Measurements from ENCODE around the gene AUTS2. TPM values are rescaled to one million over a fixed set of nuclear protein-coding genes. Genes with fewer than 3 reads are reported as not detected.

Gene AUTS2
- total and polyA plus RNA-seq, 11 donors: 3.4 to 14.0 (median 7.3) TPM

DNA sequence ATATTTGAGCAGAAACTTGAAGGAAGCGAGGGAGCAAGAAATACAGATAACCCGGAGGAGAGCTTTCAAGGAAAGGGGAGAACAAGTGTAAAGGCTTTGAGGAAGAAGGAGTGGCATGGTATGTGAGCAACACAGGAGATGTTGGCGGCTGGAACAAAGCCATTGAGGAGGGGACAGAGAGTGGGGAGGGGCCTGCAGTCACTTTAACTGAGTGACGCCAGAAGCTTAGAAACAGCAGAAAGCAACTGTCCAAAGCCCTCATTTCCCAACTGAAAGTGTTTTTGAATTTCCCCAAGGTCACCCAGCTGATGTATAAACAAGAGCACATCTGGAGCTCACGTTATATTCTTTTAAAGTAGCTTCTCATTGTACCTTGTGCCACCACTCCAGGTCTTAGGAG lies 19.1 kb downstream of the AUTS2 start:
- Histone ChIP-seq H3K27me3 (peaks cover 0 to 4% (median 0%) of the 10 kb centered on the region in 9 donors), H3K4me3 (no peak overlapping the region), H3K9me3 (no peaks in the 10 kb centered on the region), H3K36me3 (no peaks in the 10 kb centered on the region), H3K4me1 (peaks cover 0 to 15% (median 2%) of the 10 kb centered on the region in 12 donors), H3K27ac (no peak overlapping the region)
- no peak for TF ChIP-seq POLR2A (IDR thresholded peaks at IDR 0.05)
- TF ChIP-seq, protein P1, sequence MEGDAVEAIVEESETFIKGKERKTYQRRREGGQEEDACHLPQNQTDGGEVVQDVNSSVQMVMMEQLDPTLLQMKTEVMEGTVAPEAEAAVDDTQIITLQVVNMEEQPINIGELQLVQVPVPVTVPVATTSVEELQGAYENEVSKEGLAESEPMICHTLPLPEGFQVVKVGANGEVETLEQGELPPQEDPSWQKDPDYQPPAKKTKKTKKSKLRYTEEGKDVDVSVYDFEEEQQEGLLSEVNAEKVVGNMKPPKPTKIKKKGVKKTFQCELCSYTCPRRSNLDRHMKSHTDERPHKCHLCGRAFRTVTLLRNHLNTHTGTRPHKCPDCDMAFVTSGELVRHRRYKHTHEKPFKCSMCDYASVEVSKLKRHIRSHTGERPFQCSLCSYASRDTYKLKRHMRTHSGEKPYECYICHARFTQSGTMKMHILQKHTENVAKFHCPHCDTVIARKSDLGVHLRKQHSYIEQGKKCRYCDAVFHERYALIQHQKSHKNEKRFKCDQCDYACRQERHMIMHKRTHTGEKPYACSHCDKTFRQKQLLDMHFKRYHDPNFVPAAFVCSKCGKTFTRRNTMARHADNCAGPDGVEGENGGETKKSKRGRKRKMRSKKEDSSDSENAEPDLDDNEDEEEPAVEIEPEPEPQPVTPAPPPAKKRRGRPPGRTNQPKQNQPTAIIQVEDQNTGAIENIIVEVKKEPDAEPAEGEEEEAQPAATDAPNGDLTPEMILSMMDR (IDR thresholded peaks at IDR 0.05): no peak
- no peak for ATAC-seq
- WGBS, 4 donors: 74 to 84% (median 79%) methylated on average over 5 of the region's 5 CpGs
- intact Hi-C loops (cut with DNase I): no loop called here
- DNase-seq: no peak

DNA sequence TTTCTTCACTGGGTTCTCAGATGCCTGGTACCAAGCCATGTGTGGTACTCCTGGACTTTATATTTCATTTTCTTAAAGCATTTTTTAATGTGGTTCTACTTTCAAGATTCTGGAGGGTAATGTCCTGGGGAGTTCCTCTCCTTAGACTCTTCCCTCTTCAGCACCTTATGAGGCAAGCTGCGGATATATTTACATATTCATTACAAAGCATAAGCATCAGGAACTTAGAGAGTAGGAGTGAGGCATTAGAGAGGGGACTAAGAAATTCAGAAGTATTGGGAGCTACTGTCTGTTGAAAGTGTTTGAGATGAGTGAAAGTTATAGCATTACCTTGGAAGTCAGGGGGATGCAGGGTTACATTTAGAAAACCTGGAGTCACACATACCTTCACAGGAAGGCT lies 20.8 kb downstream of the AUTS2 start:
- no peak for TF ChIP-seq POLR2A (IDR thresholded peaks at IDR 0.05)
- TF ChIP-seq, protein P1 (IDR thresholded peaks at IDR 0.05): no peak
- WGBS, 4 donors: 94 to 99% (median 96%) methylated on average over 1 of the region's 1 CpG
- ATAC-seq: no peak
- intact Hi-C loops (cut with DNase I): no loop called here
- Histone ChIP-seq H3K4me3 (no peak overlapping the region), H3K27ac (no peak overlapping the region), H3K27me3 (peaks cover 0 to 4% (median 0%) of the 10 kb centered on the region in 9 donors), H3K36me3 (no peaks in the 10 kb centered on the region), H3K9me3 (no peaks in the 10 kb centered on the region), H3K4me1 (peaks cover 0 to 21% (median 0%) of the 10 kb centered on the region in 12 donors)
- DNase-seq: no peak

DNA sequence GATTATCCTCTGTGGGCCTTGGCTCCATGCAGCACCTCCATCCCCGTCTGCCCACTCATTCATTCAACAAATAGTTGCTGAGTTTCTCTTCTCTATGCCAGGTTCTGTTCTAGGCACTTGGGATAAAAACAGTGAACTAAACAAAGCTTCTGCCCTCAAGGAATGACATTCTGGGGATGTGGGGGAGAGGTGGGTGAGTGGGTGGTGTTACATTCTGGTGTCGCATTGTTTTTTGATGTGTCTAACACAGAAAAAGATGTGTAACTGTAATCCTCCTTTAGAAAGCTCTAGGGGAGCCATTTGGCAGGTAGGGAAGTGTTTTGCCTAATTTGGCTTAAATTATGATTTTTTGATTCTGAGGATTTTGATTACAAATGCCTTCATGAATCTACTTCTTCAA lies 21.4 kb downstream of the AUTS2 start:
- ATAC-seq (no peak), DNase-seq (no peak)
- H3K4me1 ChIP-seq: peaks cover 0 to 21% (median 1%) of the 10 kb centered on the region in 12 donors
- no peak overlapping the region for H3K27ac ChIP-seq
- no peaks in the 10 kb centered on the region for H3K36me3 ChIP-seq
- peaks cover 0 to 4% (median 0%) of the 10 kb centered on the region in 9 donors for H3K27me3 ChIP-seq
- 86 to 95% (median 92%) methylated on average over 2 of the region's 2 CpGs for WGBS, 4 donors
- intact Hi-C loops (cut with DNase I): no loop called here
- H3K4me3 ChIP-seq: no peak overlapping the region
- H3K9me3 ChIP-seq: no peaks in the 10 kb centered on the region
- TF ChIP-seq, protein P1 (IDR thresholded peaks at IDR 0.05): no peak
- no peak for TF ChIP-seq POLR2A (IDR thresholded peaks at IDR 0.05)

DNA sequence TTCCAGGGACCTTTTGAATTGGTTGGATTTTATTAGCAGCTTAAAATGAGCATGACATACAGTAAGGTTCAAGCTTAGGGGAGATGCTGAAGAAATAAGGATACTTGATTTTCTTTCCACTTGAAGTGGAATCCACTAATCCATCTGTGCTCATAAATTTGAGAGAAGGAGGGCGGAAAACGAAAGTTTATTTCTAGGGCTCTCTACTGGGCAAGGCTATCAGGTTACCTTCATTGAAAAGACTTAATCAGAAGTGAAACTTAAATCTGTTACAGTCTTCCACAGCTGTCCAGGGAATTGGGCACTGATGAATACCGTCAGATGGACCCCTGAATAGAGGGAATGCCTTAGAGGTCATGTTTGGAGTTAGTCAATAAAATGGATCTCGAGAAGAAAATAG lies 21.8 kb downstream of the AUTS2 start:
- Histone ChIP-seq H3K27me3 (peaks cover 0 to 4% (median 0%) of the 10 kb centered on the region in 9 donors), H3K4me1 (peaks cover 0 to 21% (median 2%) of the 10 kb centered on the region in 12 donors), H3K4me3 (no peak overlapping the region), H3K27ac (no peak overlapping the region), H3K9me3 (no peaks in the 10 kb centered on the region), H3K36me3 (no peaks in the 10 kb centered on the region)
- TF ChIP-seq, protein P1 (IDR thresholded peaks at IDR 0.05): no peak
- TF ChIP-seq POLR2A (IDR thresholded peaks at IDR 0.05): no peak
- 51 to 64% (median 54%) methylated on average over 4 of the region's 4 CpGs for WGBS, 4 donors
- ATAC-seq: no peak
- intact Hi-C loops (cut with DNase I): no loop called here
- no peak for DNase-seq
